ENCODE measurements around the gene LY6G5C.

- TF ChIP-seq CTCF (IDR thresholded peaks at IDR 0.05; ENCODE audit: low read length) (no peak), EZH2phosphoT487 (IDR thresholded peaks at IDR 0.05; ENCODE audit: low read length) (no peak)
These were observed 12.0 kb upstream of the LY6G5C start for GRCh38 chr6:31692886-31693285.
